WI38 (cell line): ENCODE measurements around the gene MAP1B.

Experiments used
- H3K4me3 ChIP-seq: 2 replicates; pipeline ENCODE4 v1.5.1; 2011; ENCODE audit warnings: low read depth, mild to moderate bottlenecking, control low read depth, low read length
- CTCF ChIP-seq: IDR thresholded peaks from 2 replicates; pipeline ENCODE4 v1.5.1; 2012; ENCODE audit warnings: low read depth, mild to moderate bottlenecking, control low read depth, low read length

MAP1B gene

DNA sequence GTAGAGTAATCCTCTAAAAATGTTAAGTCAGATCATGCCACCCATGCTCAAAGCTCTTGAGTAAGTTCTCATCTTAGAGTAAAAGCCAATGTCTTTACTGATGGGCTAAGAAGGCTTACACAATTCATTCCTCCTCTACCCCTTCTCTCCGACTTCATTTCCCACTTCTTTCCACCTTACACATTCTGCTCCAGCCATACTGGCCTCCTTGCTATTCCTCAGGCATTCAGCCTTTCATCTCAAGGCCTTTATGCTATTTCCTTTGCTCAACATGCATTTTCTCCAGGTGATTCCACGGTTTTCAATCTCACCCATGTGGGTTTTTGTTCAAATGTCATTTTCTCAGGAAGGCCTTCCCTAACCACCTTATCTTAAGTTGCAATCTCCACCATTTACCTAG, 104.9 kb downstream of the MAP1B start:
- TF ChIP-seq CTCF: no peak
- H3K4me3 ChIP-seq: no peak overlapping the region

GRCh38 chr5:72213482-72213881, 106.2 kb downstream of the MAP1B start:
- TF ChIP-seq CTCF: no peak

GRCh38 chr5:72214168-72214567, 106.9 kb downstream of the MAP1B start:
- TF ChIP-seq CTCF: no peak
- no peak overlapping the region for H3K4me3 ChIP-seq

More at GRCh38 chr5:72213482-72213881, 106.2 kb downstream of the MAP1B start:
- no peak overlapping the region for H3K4me3 ChIP-seq

DNA sequence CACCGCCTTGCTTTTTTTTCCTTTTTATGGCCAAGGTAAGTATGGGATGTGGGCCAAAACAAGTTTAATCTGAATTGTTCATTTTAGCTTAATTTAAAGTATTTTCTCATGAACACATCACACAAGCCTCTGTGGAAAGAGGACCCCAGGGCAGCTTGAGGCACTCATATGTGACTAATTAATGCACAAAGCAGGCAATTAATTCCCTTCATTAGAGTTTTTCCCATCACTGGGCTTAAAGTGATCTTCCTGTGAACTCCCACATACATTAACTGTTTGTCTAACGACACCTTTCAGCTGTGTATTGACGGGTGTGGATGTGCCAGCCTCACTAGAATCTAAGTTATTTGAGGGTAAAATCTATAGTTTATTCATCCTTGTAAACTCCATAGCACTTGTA, 109.5 kb downstream of the MAP1B start:
- TF ChIP-seq CTCF: no peak
- no peak overlapping the region for H3K4me3 ChIP-seq

DNA sequence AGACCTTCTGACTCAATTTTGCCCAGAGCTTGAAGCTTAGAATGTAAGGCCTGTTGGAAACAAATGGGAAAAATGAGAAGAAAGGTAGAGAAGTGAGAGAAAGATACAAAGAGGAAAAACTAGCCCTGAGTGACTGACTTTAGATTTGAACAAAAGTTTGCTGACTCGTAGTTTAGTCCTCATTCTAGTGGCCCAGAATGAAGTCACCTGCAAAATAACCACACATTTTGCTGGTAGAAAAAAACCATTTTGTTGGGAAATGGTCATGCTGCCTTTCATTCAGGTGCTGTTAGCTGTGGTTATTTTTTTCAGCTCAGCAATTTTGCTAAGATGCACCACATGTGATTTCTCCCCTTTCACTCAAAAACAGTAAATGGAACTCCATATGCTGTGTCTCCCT, 113.8 kb downstream of the MAP1B start:
- H3K4me3 ChIP-seq: no peak overlapping the region
- no peak for TF ChIP-seq CTCF

DNA sequence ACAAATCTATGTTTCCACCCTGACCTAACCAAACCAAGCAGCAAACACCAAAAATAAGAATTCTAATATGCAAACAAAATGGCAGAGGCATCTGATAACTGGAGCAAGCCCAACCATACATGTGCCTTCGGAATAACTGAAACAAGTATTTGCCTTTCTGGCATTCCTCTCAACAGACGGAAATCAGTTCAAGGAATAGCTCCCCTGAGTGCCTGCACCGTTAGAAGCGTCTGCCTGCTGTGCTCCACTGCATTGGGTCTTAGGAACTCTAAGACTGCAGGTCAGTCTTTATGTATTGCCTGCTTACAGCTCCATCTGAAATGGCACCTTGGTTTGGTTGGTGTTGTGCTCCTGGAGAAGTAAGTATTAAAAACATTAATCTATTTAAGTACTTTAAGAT, 114.3 kb downstream of the MAP1B start:
- no peak overlapping the region for H3K4me3 ChIP-seq
- TF ChIP-seq CTCF: no peak

DNA sequence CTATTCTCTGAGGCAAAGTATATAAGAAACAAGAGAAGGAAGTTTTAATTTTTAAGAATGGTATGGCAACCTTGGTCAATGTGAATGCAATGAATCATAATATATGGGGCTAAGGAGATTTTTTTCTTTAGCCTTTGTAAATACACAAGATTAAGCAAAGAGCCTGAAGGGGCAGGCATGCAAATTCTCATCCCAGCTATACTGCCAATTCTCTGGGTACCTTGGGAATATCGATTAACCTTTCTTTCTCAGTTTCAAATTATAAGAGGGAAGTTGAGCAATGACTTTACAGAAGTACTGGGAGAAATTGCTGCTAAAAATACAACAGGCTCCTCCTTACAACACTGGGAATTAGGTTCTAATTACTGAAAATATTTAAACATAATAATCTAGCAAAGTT, 115.2 kb downstream of the MAP1B start:
- TF ChIP-seq CTCF: no peak
- no peak overlapping the region for H3K4me3 ChIP-seq

DNA sequence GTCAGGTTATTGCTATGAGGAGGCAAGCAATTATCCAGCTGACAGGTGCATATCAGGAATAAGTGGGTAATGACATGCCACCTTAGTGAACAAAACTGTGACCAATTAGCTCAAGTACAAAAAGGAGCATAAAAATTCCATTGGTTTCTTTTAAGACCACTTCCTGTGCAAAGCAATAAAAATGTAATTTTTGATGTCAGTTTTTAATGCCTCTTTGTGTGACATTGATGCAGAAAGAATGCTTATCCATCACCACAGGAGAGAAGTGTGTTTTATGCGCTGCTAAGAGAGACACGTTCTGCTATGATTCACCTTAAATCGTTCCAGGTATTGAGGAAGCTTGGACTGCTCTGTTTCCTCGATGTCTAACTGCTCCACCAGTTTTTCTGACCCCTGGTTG, 116.1 kb downstream of the MAP1B start:
- TF ChIP-seq CTCF: no peak

More for the DNA sequence above, 116.1 kb downstream of the MAP1B start:
- no peak overlapping the region for H3K4me3 ChIP-seq
